22Rv1 (cell line): ENCODE results near the gene ADNP.

Source experiments
- ZFX ChIP-seq: fragments of 450-650 bp; IDR thresholded peaks from 2 replicates; pipeline ENCODE4 v1.6.1; 2017; ENCODE audit warnings: antibody characterized with exemption, borderline replicate concordance
- TF ChIP-seq, protein P1 (sequence below): fragments of 450-650 bp; IDR thresholded peaks from 2 replicates; pipeline ENCODE4 v1.5.1; 2017; ENCODE audit warnings: mild to moderate bottlenecking

DNA sequence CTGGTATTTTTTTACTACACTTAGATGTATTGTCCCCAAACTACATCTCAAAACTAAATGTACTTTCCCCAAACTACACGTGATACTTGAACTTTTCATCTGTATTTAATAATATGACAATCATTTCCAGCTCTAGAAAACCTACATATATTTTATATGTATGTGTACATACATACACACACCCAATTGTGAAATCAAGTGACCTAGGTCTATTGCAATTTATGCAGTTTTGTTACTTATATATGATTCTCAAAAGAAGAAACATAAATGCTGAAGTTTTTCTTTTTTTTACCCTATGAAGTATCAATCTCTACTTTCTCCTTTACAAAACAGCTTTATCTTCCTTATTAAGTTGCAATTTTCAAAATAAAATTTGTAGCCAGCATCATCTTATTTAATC lies 4.7 kb downstream of the ADNP start:
- TF ChIP-seq, protein P1, sequence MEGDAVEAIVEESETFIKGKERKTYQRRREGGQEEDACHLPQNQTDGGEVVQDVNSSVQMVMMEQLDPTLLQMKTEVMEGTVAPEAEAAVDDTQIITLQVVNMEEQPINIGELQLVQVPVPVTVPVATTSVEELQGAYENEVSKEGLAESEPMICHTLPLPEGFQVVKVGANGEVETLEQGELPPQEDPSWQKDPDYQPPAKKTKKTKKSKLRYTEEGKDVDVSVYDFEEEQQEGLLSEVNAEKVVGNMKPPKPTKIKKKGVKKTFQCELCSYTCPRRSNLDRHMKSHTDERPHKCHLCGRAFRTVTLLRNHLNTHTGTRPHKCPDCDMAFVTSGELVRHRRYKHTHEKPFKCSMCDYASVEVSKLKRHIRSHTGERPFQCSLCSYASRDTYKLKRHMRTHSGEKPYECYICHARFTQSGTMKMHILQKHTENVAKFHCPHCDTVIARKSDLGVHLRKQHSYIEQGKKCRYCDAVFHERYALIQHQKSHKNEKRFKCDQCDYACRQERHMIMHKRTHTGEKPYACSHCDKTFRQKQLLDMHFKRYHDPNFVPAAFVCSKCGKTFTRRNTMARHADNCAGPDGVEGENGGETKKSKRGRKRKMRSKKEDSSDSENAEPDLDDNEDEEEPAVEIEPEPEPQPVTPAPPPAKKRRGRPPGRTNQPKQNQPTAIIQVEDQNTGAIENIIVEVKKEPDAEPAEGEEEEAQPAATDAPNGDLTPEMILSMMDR = no peak
- no peak for TF ChIP-seq ZFX
